ENCODE results near the gene PDZD8.

DNA sequence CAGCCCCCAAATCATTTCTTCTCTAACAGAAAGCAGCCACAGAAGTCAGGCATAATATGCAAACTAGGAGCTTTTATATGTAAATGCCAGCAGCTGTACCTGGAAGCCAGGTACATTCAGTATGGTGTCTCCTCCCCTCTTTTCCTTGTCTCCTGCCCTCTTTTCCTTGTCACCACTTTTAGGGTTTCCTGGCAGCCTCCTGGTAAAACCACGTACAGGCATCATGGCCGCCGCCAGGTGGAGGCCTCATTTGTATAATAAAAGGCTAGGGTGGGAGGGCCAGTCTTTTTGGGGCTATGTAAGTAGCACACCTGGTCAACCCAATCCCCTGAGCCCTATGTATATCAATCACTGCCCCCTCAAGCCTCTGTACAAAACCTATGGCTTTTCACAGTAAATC, 28.7 kb downstream of the PDZD8 start:
- TF ChIP-seq CTCF (IDR thresholded peaks at IDR 0.05; ENCODE audit: extremely low read depth in 1 of 2, insufficient read depth in 1 of 2, low read depth in 1 of 2, low read length in 2 of 2) (no peak), MAX (IDR thresholded peaks at IDR 0.05; ENCODE audit: insufficient read depth, insufficient read length) (no peak), EZH2 (IDR thresholded peaks at IDR 0.05; ENCODE audit: borderline replicate concordance, low read depth, low read length, severe bottlenecking) (no peak), FOS (IDR thresholded peaks at IDR 0.05; ENCODE audit: borderline replicate concordance, insufficient read depth, low read length) (no peak), POLR2A (IDR thresholded peaks at IDR 0.05; ENCODE audit: low read depth, low read length) (no peak), POLR2AphosphoS5 (IDR thresholded peaks at IDR 0.05; ENCODE audit: insufficient read depth, low read depth, low read length) (no peak), MYC (IDR thresholded peaks at IDR 0.05; ENCODE audit: low read depth, low read length) (no peak), JUN (IDR thresholded peaks at IDR 0.05; ENCODE audit: borderline replicate concordance, insufficient read depth, insufficient read length, low read depth) (no peak)
